ENCODE measurements around the gene SH3BP4. TPM values are rescaled to one million over a fixed set of nuclear protein-coding genes. Genes with fewer than 3 reads are reported as not detected.

The SH3BP4 gene
- total and polyA plus RNA-seq, 2 of the 13 experiments (the other 11 are each of a cell fraction or from before 2014, with no cell fraction given): 34.6 to 99.1 TPM

DNA sequence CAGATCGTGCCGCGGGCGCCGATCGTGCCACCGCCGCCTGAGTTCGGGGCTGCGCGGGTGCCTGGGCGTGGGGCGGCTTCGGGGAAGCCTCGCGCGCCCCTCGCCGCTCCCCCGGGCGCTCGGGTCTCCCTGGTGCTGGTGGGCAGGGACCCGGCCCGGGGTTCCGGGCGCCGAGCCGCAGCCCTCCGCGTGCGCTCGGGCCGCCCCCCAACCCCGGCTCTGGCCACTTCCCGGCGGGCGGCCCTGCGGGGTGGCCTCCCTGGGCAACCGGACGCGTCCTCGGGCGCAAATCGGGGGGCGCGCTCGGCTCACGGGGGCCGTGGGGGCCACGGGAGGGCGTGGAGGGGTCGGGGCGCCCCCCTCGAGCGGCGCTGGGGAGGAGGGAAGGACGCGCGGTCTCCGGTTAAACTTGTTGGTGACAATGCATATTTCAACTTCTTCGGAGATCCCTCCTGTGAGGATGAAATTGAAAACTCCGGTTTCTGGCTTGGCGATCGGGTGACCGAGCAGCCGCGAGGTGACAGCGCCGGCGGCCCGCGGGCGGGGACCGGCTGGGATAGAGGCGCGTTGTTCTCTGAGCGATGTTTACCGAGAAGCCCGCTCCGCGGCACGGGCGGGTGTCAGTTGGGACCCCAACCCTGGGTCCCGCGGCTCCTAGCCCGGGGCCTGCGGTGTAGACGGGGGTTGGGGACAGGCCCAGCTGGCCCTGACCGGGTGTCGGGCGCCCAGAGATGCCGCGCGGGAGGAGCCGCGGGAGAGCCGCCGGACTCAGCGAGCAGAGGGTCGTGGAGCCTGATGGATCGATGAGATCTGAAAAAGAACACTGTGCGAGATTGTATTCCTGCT, 676 bp downstream of the SH3BP4 start:
- peaks cover 65% of the 10 kb centered on the region for H3K4me1 ChIP-seq (ENCODE audit: insufficient read depth, low read length)
- H3K9me3 ChIP-seq (ENCODE audit: low read length): no peaks in the 10 kb centered on the region
- peaks cover 4 to 14% of the 10 kb centered on the region in 2 experiments; a peak in 4 of 5 replicates for H3K36me3 ChIP-seq (replicated peaks in 1 of 2; ENCODE audit: control insufficient read depth in 1 of 2, insufficient read depth in 2 of 2, low read length in 2 of 2)
- under 1% methylated on average over 73 of the region's 102 CpGs for WGBS (ENCODE audit: low lambda C conversion rate)
- ChIA-PET POLR2A (interaction anchor here (1.0 to 8.7 kb wide), 8 partner anchors 15 to 258 kb away, joined by 3 to 53 read pairs (median 7); no protein-coding TSS in a partner anchor), CTCF (ENCODE audit: low intra/inter-chr PET ratio, low total read pairs) (no interaction called here)
- FAIRE-seq: no peak
- H3K27me3 ChIP-seq (ENCODE audit: control insufficient read depth in 1 of 2, insufficient read depth in 2 of 2, low read length in 2 of 2): no peaks in the 10 kb centered on the region; a peak in 2 of 5 replicates
- peaks cover 53% of the 10 kb centered on the region for H3K79me2 ChIP-seq (ENCODE audit: insufficient read depth, low read length)
- H3K27ac ChIP-seq (ENCODE audit: extremely low read length, insufficient read depth, low read length): peak overlapping the region; percentile 56
- TSS peak; percentile 47 for BruUV-seq (replicated peaks)
- H2AFZ ChIP-seq (ENCODE audit: low read length): no peak overlapping the region
- H3K4me2 ChIP-seq (ENCODE audit: low read depth, low read length): peak overlapping the region; percentile 92
- in situ Hi-C loops (cut with HindIII; ENCODE audit: extremely low pct_ligation_motif_present, low pct_unique_long_range_greater_than_20kb) (no loop called here), intact Hi-C loops (cut with micrococcal nuclease; ENCODE audit: unreplicated experiment) (loop anchor here (2.0 to 5.0 kb wide), 4 partner anchors 48 to 275 kb away; no protein-coding TSS in a partner anchor)
- DNase-seq (ENCODE audit: low spot score): no peak
- H4K20me1 ChIP-seq (ENCODE audit: insufficient read depth, low read length): peaks cover 34% of the 10 kb centered on the region
- peak overlapping the region; percentile 78 for H3K9ac ChIP-seq (ENCODE audit: insufficient read depth, low read depth, low read length)
- peak overlapping the region; percentile 74 to 93 (median 76) for H3K4me3 ChIP-seq (replicated peaks in 1 of 3; ENCODE audit: insufficient read depth in 1 of 3, low read depth in 2 of 3, low read length in 3 of 3)
- ATAC-seq: peak; percentile 31
- no peak for TF ChIP-seq ZNF33A (CRISPR knock-in tag; IDR thresholded peaks at IDR 0.05; ENCODE audit: borderline replicate concordance)
- TF ChIP-seq, protein P1, sequence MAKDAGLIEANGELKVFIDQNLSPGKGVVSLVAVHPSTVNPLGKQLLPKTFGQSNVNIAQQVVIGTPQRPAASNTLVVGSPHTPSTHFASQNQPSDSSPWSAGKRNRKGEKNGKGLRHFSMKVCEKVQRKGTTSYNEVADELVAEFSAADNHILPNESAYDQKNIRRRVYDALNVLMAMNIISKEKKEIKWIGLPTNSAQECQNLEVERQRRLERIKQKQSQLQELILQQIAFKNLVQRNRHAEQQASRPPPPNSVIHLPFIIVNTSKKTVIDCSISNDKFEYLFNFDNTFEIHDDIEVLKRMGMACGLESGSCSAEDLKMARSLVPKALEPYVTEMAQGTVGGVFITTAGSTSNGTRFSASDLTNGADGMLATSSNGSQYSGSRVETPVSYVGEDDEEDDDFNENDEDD (CRISPR knock-in tag; IDR thresholded peaks at IDR 0.05; ENCODE audit: borderline replicate concordance): no peak
- no peak for TF ChIP-seq HHEX (CRISPR knock-in tag; IDR thresholded peaks at IDR 0.05)
- TF ChIP-seq MAFK (conservative IDR thresholded peaks at IDR 0.05 in 1 of 2, IDR thresholded peaks at IDR 0.05 in 1 of 2; ENCODE audit: low read length in 2 of 2): no peak
- TF ChIP-seq ZNF414 (CRISPR knock-in tag; IDR thresholded peaks at IDR 0.05): 0 out of 2 replicates have a peak, but pooled peaks have one; percentile 34
- TF ChIP-seq TAF1 (CRISPR knock-in tag; IDR thresholded peaks at IDR 0.05): peak; percentile 31; the same call in 1 of the 2 replicates
- TF ChIP-seq ZNF205 (CRISPR knock-in tag; IDR thresholded peaks at IDR 0.05): peak; percentile 55; the same call in 1 of the 2 replicates
- TF ChIP-seq ZNF776 (CRISPR knock-in tag; IDR thresholded peaks at IDR 0.05): peak; percentile 67; the same call in 1 of the 2 replicates
- no peak for TF ChIP-seq ONECUT2 (CRISPR knock-in tag; IDR thresholded peaks at IDR 0.05)
- TF ChIP-seq KDM5A (IDR thresholded peaks at IDR 0.05; ENCODE audit: borderline replicate concordance, low read length): no peak; the same call in 1 of the 2 replicates
- no peak; the same call in 1 of the 2 replicates for TF ChIP-seq ZNF292 (CRISPR knock-in tag; IDR thresholded peaks at IDR 0.05; ENCODE audit: borderline replicate concordance, low read depth)
- TF ChIP-seq NFYC (CRISPR knock-in tag; IDR thresholded peaks at IDR 0.05): no peak
- TF ChIP-seq FOSL1 (CRISPR knock-in tag; IDR thresholded peaks at IDR 0.05; ENCODE audit: borderline replicate concordance): no peak
- TF ChIP-seq MAFG (CRISPR knock-in tag; IDR thresholded peaks at IDR 0.05): peak; percentile 31; the same call in 1 of the 2 replicates
- 0 out of 2 replicates have a peak, but pooled peaks have one; percentile 28 for TF ChIP-seq MYC (CRISPR knock-in tag; IDR thresholded peaks at IDR 0.05; ENCODE audit: borderline replicate concordance)
- no peak for TF ChIP-seq ZKSCAN8 (CRISPR knock-in tag; IDR thresholded peaks at IDR 0.05; ENCODE audit: borderline replicate concordance)
- TF ChIP-seq MIER3 (CRISPR knock-in tag; IDR thresholded peaks at IDR 0.05; ENCODE audit: borderline replicate concordance): no peak
- peak; percentile 54 for TF ChIP-seq HNRNPLL (IDR thresholded peaks at IDR 0.05; ENCODE audit: low read depth, low read length, poor library complexity, severe bottlenecking)
- TF ChIP-seq ZFP36 (IDR thresholded peaks at IDR 0.05; ENCODE audit: borderline replicate concordance, low read depth, low read length, partially characterized antibody): no peak
- TF ChIP-seq ZNF879 (CRISPR knock-in tag; IDR thresholded peaks at IDR 0.05): 0 out of 2 replicates have a peak, but pooled peaks have one; percentile 36
- no peak for TF ChIP-seq ZBTB1 (CRISPR knock-in tag; IDR thresholded peaks at IDR 0.05; ENCODE audit: borderline replicate concordance)

Data from HepG2 (cell line).